HG03196 (cell line): ENCODE data around the gene GPC1.
"Not testable (repeated sequence)": the region's sequence is repeated elsewhere in the genome, so short reads cannot be mapped to it uniquely, and the experiment has no call there.

ENCODE experiments used
- ATAC-seq: cut with Tn5 transposase; IDR thresholded peaks from one replicate; pipeline ENCODE4 v1.9.1; 2021; ENCODE audit not compliant: unreplicated experiment

The GPC1 gene

GRCh38 chr2:240497082-240497481 lies 61.6 kb downstream of the GPC1 start:
- not testable (repeated sequence) for ATAC-seq

- no peak for ATAC-seq
Observed at GRCh38 chr2:240498171-240498957, 62.9 kb downstream of the GPC1 start.

GRCh38 chr2:240498958-240499260 lies 63.4 kb downstream of the GPC1 start:
- no peak for ATAC-seq

- no peak for ATAC-seq
Observed at GRCh38 chr2:240499309-240500301, 64.1 kb downstream of the GPC1 start.

GRCh38 chr2:240500561-240501423 lies 65.3 kb downstream of the GPC1 start:
- no peak for ATAC-seq

- ATAC-seq: no peak
Observed at GRCh38 chr2:240501531-240501991, 66.1 kb downstream of the GPC1 start.

- ATAC-seq: no peak
Observed at GRCh38 chr2:240502059-240502429, 66.6 kb downstream of the GPC1 start.

GRCh38 chr2:240502430-240503121 lies 67.1 kb downstream of the GPC1 start:
- no peak for ATAC-seq

GRCh38 chr2:240503375-240503774 lies 67.9 kb downstream of the GPC1 start:
- ATAC-seq: no peak

GRCh38 chr2:240503848-240504247 lies 68.4 kb downstream of the GPC1 start:
- ATAC-seq: no peak

GRCh38 chr2:240505910-240506309 lies 70.4 kb downstream of the GPC1 start:
- no peak for ATAC-seq

GRCh38 chr2:240506406-240507059 lies 71.1 kb downstream of the GPC1 start:
- ATAC-seq: no peak

GRCh38 chr2:240507060-240507777 lies 71.8 kb downstream of the GPC1 start:
- ATAC-seq: no peak

- ATAC-seq: no peak
Observed at GRCh38 chr2:240507778-240508251, 72.4 kb downstream of the GPC1 start.

- no peak for ATAC-seq
Observed at GRCh38 chr2:240508832-240509545, 73.5 kb downstream of the GPC1 start.

GRCh38 chr2:240509667-240510512 lies 74.4 kb downstream of the GPC1 start:
- ATAC-seq: no peak

GRCh38 chr2:240510513-240511210 lies 75.2 kb downstream of the GPC1 start:
- ATAC-seq: no peak
